Activated naive CD4-positive, alpha-beta T cell treated with anti-CD3 and anti-CD28 coated beads for 36 hours (primary cell): ENCODE data around the gene ZNF213. TPM values are rescaled to one million over a fixed set of nuclear protein-coding genes. Genes with fewer than 3 reads are reported as not detected.

Experiments
- CTCF ChIA-PET: fragments of 350-600 bp; sonication (Branson Sonifier 250); formaldehyde crosslinking; loops from one replicate; lab custom pipeline; 2021; ENCODE audit warnings: antibody characterized with exemption; lab: Charles Lee
- DNase-seq: peaks from one replicate; pipeline ENCODE4 v3.0.0-alpha.2; 2020
- H3K27ac Mint-ChIP-seq: one replicate; pipeline ENCODE4 v1.8.0; 2021; ENCODE audit warnings: mild to moderate bottlenecking, mixed read lengths
- H3K27me3 Mint-ChIP-seq: one replicate; pipeline ENCODE4 v1.8.0; 2021; ENCODE audit warnings: low read depth, mixed read lengths
- H3K36me3 Mint-ChIP-seq: one replicate; pipeline ENCODE4 v1.8.0; 2021; ENCODE audit warnings: low read depth, mixed read lengths
- H3K4me1 Mint-ChIP-seq: one replicate; pipeline ENCODE4 v1.8.0; 2021; ENCODE audit warnings: low read depth, mixed read lengths
- H3K4me3 Mint-ChIP-seq: one replicate; pipeline ENCODE4 v1.8.0; 2021; ENCODE audit warnings: mild to moderate bottlenecking, moderate library complexity, mixed read lengths
- H3K9me3 Mint-ChIP-seq: one replicate; pipeline ENCODE4 v1.8.0; 2021; ENCODE audit warnings: mixed read lengths
- intact Hi-C: fragments of 100-400 bp; cut with micrococcal nuclease; formaldehyde crosslinking; loops from one replicate; pipeline ENCODE4 v1.15.1; 2023
- total RNA-seq, 2 experiments: library from RNA; stranded (reverse); gene quantifications; one replicate each; pipeline ENCODE4 v1.2.3, GENCODE V29; 2021

ZNF213 gene
- total RNA-seq, 2 experiments from 2014 or later, result 6.1 to 6.5 TPM

GRCh38 chr16:3120435-3120834, 14.4 kb upstream of the ZNF213 start:
- no peaks in the 10 kb centered on the region for H3K27me3 Mint-ChIP-seq
- no peak for DNase-seq
- no peaks in the 10 kb centered on the region for H3K9me3 Mint-ChIP-seq
- no peak overlapping the region for H3K4me3 Mint-ChIP-seq
- peaks cover 11% of the 10 kb centered on the region for H3K4me1 Mint-ChIP-seq
- CTCF ChIA-PET, result interaction anchor here (1.8 to 2.6 kb wide), 2 partner anchors 19 to 89 kb away, joined by 6 to 10 read pairs; no protein-coding TSS in a partner anchor
- intact Hi-C loops, result no loop called here
- no peak overlapping the region for H3K27ac Mint-ChIP-seq
- H3K36me3 Mint-ChIP-seq, result no peaks in the 10 kb centered on the region

- Mint-ChIP-seq H3K9me3 (no peaks in the 10 kb centered on the region), H3K27me3 (no peaks in the 10 kb centered on the region), H3K36me3 (peaks cover 2% of the 10 kb centered on the region), H3K4me3 (no peak overlapping the region), H3K27ac (no peak overlapping the region), H3K4me1 (peaks cover 18% of the 10 kb centered on the region)
- DNase-seq, result no peak
- CTCF ChIA-PET, result interaction anchor here (1.3 to 2.6 kb wide), 4 partner anchors 8 to 90 kb away, joined by 3 to 10 read pairs (median 6); no protein-coding TSS in a partner anchor
- intact Hi-C loops, result no loop called here
Measured at GRCh38 chr16:3121851-3122467, 12.9 kb upstream of the ZNF213 start.

GRCh38 chr16:3122926-3123570, 11.8 kb upstream of the ZNF213 start:
- Mint-ChIP-seq H3K4me3 (peak overlapping the region; percentile 96), H3K27ac (no peak overlapping the region), H3K27me3 (no peaks in the 10 kb centered on the region), H3K36me3 (peaks cover 5% of the 10 kb centered on the region), H3K9me3 (no peaks in the 10 kb centered on the region), H3K4me1 (peaks cover 29% of the 10 kb centered on the region)
- CTCF ChIA-PET, result interaction anchor here (0.7 to 2.6 kb wide), 5 partner anchors 9 to 91 kb away, joined by 3 to 10 read pairs (median 3); no protein-coding TSS in a partner anchor
- DNase-seq, result no peak
- intact Hi-C loops, result no loop called here

- H3K27ac Mint-ChIP-seq, result peak overlapping the region; percentile 89
- H3K9me3 Mint-ChIP-seq, result no peaks in the 10 kb centered on the region
- no peaks in the 10 kb centered on the region for H3K27me3 Mint-ChIP-seq
- peaks cover 34% of the 10 kb centered on the region for H3K4me1 Mint-ChIP-seq
- peak; percentile 98 for DNase-seq
- CTCF ChIA-PET, result interaction anchor here (1.2 to 6.6 kb wide), 4 partner anchors 10 to 93 kb away, joined by 4 to 81 read pairs (median 10); partner anchors contain the start of gene ZNF213
- intact Hi-C loops, result loop anchor here (1.0 kb wide), 4 partner anchors 10 to 120 kb away; no protein-coding TSS in a partner anchor
- H3K4me3 Mint-ChIP-seq, result peak overlapping the region; percentile 96
- H3K36me3 Mint-ChIP-seq, result peaks cover 5% of the 10 kb centered on the region
Measured at GRCh38 chr16:3123986-3124886, 10.6 kb upstream of the ZNF213 start.

GRCh38 chr16:3127745-3128144, 7.1 kb upstream of the ZNF213 start:
- intact Hi-C loops, result no loop called here
- H3K36me3 Mint-ChIP-seq, result peaks cover 11% of the 10 kb centered on the region
- DNase-seq, result no peak
- H3K27me3 Mint-ChIP-seq, result no peaks in the 10 kb centered on the region
- H3K27ac Mint-ChIP-seq, result peak overlapping the region; percentile 37
- no peaks in the 10 kb centered on the region for H3K9me3 Mint-ChIP-seq
- H3K4me1 Mint-ChIP-seq, result peaks cover 47% of the 10 kb centered on the region
- H3K4me3 Mint-ChIP-seq, result no peak overlapping the region
- CTCF ChIA-PET, result interaction anchor here (0.5 to 11.4 kb wide), 12 partner anchors 10 to 96 kb away, joined by 3 to 187 read pairs (median 25); partner anchors contain the start of genes IL32 and ZSCAN10

- Mint-ChIP-seq H3K4me3 (peak overlapping the region; percentile 95), H3K27ac (peak overlapping the region; percentile 90), H3K36me3 (peaks cover 14% of the 10 kb centered on the region), H3K9me3 (no peaks in the 10 kb centered on the region), H3K4me1 (peaks cover 53% of the 10 kb centered on the region), H3K27me3 (no peaks in the 10 kb centered on the region)
- DNase-seq, result peak; percentile 87
- CTCF ChIA-PET, result interaction anchor here (0.6 to 11.4 kb wide), 39 partner anchors 8 to 372 kb away, joined by 3 to 187 read pairs (median 7); partner anchors contain the start of genes CLUAP1, IL32, ZNF205 and ZSCAN10
- intact Hi-C loops, result loop anchor here (1.0 kb wide), 4 partner anchors 29 to 70 kb away; no protein-coding TSS in a partner anchor
Measured at GRCh38 chr16:3129137-3130131, 5.4 kb upstream of the ZNF213 start.

- H3K27me3 Mint-ChIP-seq, result no peaks in the 10 kb centered on the region
- H3K4me3 Mint-ChIP-seq, result no peak overlapping the region
- H3K4me1 Mint-ChIP-seq, result peaks cover 47% of the 10 kb centered on the region
- no peaks in the 10 kb centered on the region for H3K9me3 Mint-ChIP-seq
- intact Hi-C loops, result no loop called here
- CTCF ChIA-PET, result interaction anchor here (0.6 to 11.4 kb wide), 13 partner anchors 15 to 331 kb away, joined by 3 to 187 read pairs (median 5); partner anchors contain the start of genes IL32 and ZSCAN10
- no peak overlapping the region for H3K27ac Mint-ChIP-seq
- H3K36me3 Mint-ChIP-seq, result peaks cover 12% of the 10 kb centered on the region
- DNase-seq, result peak; percentile 68
Measured at GRCh38 chr16:3131755-3132377, 3.0 kb upstream of the ZNF213 start.

GRCh38 chr16:3133844-3134243, 985 bp upstream of the ZNF213 start:
- CTCF ChIA-PET, result interaction anchor here (1.1 to 11.4 kb wide), 6 partner anchors 9 to 105 kb away, joined by 3 to 187 read pairs (median 6); partner anchors contain the start of gene IL32
- Mint-ChIP-seq H3K9me3 (no peaks in the 10 kb centered on the region), H3K4me3 (peak overlapping the region; percentile 99), H3K27ac (peak overlapping the region; percentile 91), H3K4me1 (peaks cover 36% of the 10 kb centered on the region), H3K27me3 (no peaks in the 10 kb centered on the region), H3K36me3 (peaks cover 9% of the 10 kb centered on the region)
- no peak for DNase-seq
- intact Hi-C loops, result loop anchor here (1.0 kb wide), 4 partner anchors 10 to 267 kb away; partner anchors contain the start of genes ZNF174 and ZSCAN32

- H3K27ac Mint-ChIP-seq, result peak overlapping the region; percentile 87
- CTCF ChIA-PET, result interaction anchor here (0.7 to 11.4 kb wide), 14 partner anchors 10 to 248 kb away, joined by 3 to 187 read pairs (median 4); partner anchors contain the start of gene IL32
- intact Hi-C loops, result no loop called here
- no peaks in the 10 kb centered on the region for H3K27me3 Mint-ChIP-seq
- H3K9me3 Mint-ChIP-seq, result no peaks in the 10 kb centered on the region
- H3K4me3 Mint-ChIP-seq, result peak overlapping the region; percentile 99
- peaks cover 28% of the 10 kb centered on the region for H3K4me1 Mint-ChIP-seq
- peak; percentile 29 for DNase-seq
- H3K36me3 Mint-ChIP-seq, result peaks cover 9% of the 10 kb centered on the region
Measured at GRCh38 chr16:3135126-3135715, 392 bp downstream of the ZNF213 start.

GRCh38 chr16:3137267-3137666, 2.4 kb downstream of the ZNF213 start:
- Mint-ChIP-seq H3K36me3 (peaks cover 6% of the 10 kb centered on the region), H3K4me3 (no peak overlapping the region), H3K4me1 (peaks cover 19% of the 10 kb centered on the region), H3K9me3 (no peaks in the 10 kb centered on the region), H3K27ac (no peak overlapping the region), H3K27me3 (no peaks in the 10 kb centered on the region)
- CTCF ChIA-PET, result interaction anchor here (0.6 to 1.5 kb wide), 4 partner anchors 8 to 255 kb away, joined by 3 to 8 read pairs (median 4); no protein-coding TSS in a partner anchor
- DNase-seq, result no peak
- intact Hi-C loops, result no loop called here
